HG03575 (cell line): ENCODE results near the gene LAMA5.

ENCODE experiments used
- ATAC-seq: cut with Tn5 transposase; IDR thresholded peaks from one replicate; pipeline ENCODE4 v1.9.1; 2021; ENCODE audit not compliant: unreplicated experiment, insufficient number of reproducible peaks, low FRiP score; ENCODE audit errors: extremely low read depth

The LAMA5 gene

GRCh38 chr20:62404761-62405107 lies 37.6 kb upstream of the LAMA5 start:
- no peak for ATAC-seq

- no peak for ATAC-seq
Observed at GRCh38 chr20:62404112-62404665, 37.1 kb upstream of the LAMA5 start.

GRCh38 chr20:62403331-62403730 lies 36.2 kb upstream of the LAMA5 start:
- ATAC-seq: no peak

GRCh38 chr20:62402456-62403150 lies 35.5 kb upstream of the LAMA5 start:
- ATAC-seq: no peak

- no peak for ATAC-seq
Observed at GRCh38 chr20:62401331-62401779, 34.2 kb upstream of the LAMA5 start.

GRCh38 chr20:62400541-62400940 lies 33.4 kb upstream of the LAMA5 start:
- ATAC-seq: no peak

- no peak for ATAC-seq
Observed at GRCh38 chr20:62400021-62400420, 32.9 kb upstream of the LAMA5 start.

GRCh38 chr20:62398120-62398821 lies 31.2 kb upstream of the LAMA5 start:
- ATAC-seq: no peak

- ATAC-seq: no peak
Observed at GRCh38 chr20:62396367-62397239, 29.5 kb upstream of the LAMA5 start.

- no peak for ATAC-seq
Observed at GRCh38 chr20:62395311-62396242, 28.5 kb upstream of the LAMA5 start.

GRCh38 chr20:62394248-62395245 lies 27.4 kb upstream of the LAMA5 start:
- no peak for ATAC-seq

- no peak for ATAC-seq
Observed at GRCh38 chr20:62393830-62394229, 26.7 kb upstream of the LAMA5 start.

- ATAC-seq: no peak
Observed at GRCh38 chr20:62393335-62393665, 26.2 kb upstream of the LAMA5 start.

- no peak for ATAC-seq
Observed at GRCh38 chr20:62392621-62393334, 25.7 kb upstream of the LAMA5 start.

GRCh38 chr20:62392077-62392418 lies 24.9 kb upstream of the LAMA5 start:
- no peak for ATAC-seq

GRCh38 chr20:62391165-62392076 lies 24.3 kb upstream of the LAMA5 start:
- ATAC-seq: no peak
